ENCODE measurements around the gene STKLD1.

- TF ChIP-seq, protein P1, sequence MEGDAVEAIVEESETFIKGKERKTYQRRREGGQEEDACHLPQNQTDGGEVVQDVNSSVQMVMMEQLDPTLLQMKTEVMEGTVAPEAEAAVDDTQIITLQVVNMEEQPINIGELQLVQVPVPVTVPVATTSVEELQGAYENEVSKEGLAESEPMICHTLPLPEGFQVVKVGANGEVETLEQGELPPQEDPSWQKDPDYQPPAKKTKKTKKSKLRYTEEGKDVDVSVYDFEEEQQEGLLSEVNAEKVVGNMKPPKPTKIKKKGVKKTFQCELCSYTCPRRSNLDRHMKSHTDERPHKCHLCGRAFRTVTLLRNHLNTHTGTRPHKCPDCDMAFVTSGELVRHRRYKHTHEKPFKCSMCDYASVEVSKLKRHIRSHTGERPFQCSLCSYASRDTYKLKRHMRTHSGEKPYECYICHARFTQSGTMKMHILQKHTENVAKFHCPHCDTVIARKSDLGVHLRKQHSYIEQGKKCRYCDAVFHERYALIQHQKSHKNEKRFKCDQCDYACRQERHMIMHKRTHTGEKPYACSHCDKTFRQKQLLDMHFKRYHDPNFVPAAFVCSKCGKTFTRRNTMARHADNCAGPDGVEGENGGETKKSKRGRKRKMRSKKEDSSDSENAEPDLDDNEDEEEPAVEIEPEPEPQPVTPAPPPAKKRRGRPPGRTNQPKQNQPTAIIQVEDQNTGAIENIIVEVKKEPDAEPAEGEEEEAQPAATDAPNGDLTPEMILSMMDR (IDR thresholded peaks at IDR 0.05) = no peak
- TF ChIP-seq POLR2A (IDR thresholded peaks at IDR 0.05) = no peak
Measured at GRCh38 chr9:133361507-133362092, 14.6 kb upstream of the STKLD1 start.

Measured in esophagus squamous epithelium (tissue), 4 donors.